ENCODE results near the gene DNM3.

The DNM3 gene

GRCh38 chr1:171931752-171932151, 90.5 kb downstream of the DNM3 start:
- in situ Hi-C loops (cut with MboI; ENCODE audit: low sequenced_read_pairs) = no loop called here
- no peaks in the 10 kb centered on the region for H3K27me3 ChIP-seq (ENCODE audit: low read depth)

GRCh38 chr1:171934664-171935063, 93.4 kb downstream of the DNM3 start:
- Histone ChIP-seq H3K4me3 (no peak overlapping the region), H3K36me3 (replicated peaks) (no peaks in the 10 kb centered on the region), H3K9me3 (no peaks in the 10 kb centered on the region), H3K4me1 (no peaks in the 10 kb centered on the region), H3K27me3 (ENCODE audit: low read depth) (no peaks in the 10 kb centered on the region)
- in situ Hi-C loops (cut with MboI; ENCODE audit: low sequenced_read_pairs) = no loop called here
- DNase-seq (ENCODE audit: low spot score in 2 of 2) = no peak

More at GRCh38 chr1:171931752-171932151, 90.5 kb downstream of the DNM3 start:
- H3K36me3 ChIP-seq (replicated peaks) = no peaks in the 10 kb centered on the region
- no peak overlapping the region for H3K4me3 ChIP-seq
- no peaks in the 10 kb centered on the region for H3K4me1 ChIP-seq
- no peak for DNase-seq (ENCODE audit: low spot score in 2 of 2)
- no peaks in the 10 kb centered on the region for H3K9me3 ChIP-seq

- Histone ChIP-seq H3K27me3 (ENCODE audit: low read depth) (no peaks in the 10 kb centered on the region), H3K9me3 (no peaks in the 10 kb centered on the region), H3K4me3 (no peak overlapping the region), H3K36me3 (replicated peaks) (no peaks in the 10 kb centered on the region), H3K4me1 (no peaks in the 10 kb centered on the region)
- in situ Hi-C loops (cut with MboI; ENCODE audit: low sequenced_read_pairs) = no loop called here
- DNase-seq (ENCODE audit: low spot score in 2 of 2) = no peak
Measured at GRCh38 chr1:171935086-171935485, 93.8 kb downstream of the DNM3 start.

- H3K27me3 ChIP-seq (ENCODE audit: low read depth) = peaks cover 3% of the 10 kb centered on the region; the same call in 1 of the 2 replicates
- H3K9me3 ChIP-seq = no peaks in the 10 kb centered on the region
- no peaks in the 10 kb centered on the region for H3K36me3 ChIP-seq (replicated peaks)
- no peak overlapping the region for H3K4me3 ChIP-seq
- in situ Hi-C loops (cut with MboI; ENCODE audit: low sequenced_read_pairs) = no loop called here
- H3K4me1 ChIP-seq = no peaks in the 10 kb centered on the region
- no peak for DNase-seq (ENCODE audit: low spot score in 2 of 2)
Measured at GRCh38 chr1:171935664-171936063, 94.4 kb downstream of the DNM3 start.

GRCh38 chr1:171937938-171938337, 96.6 kb downstream of the DNM3 start:
- H3K9me3 ChIP-seq = no peaks in the 10 kb centered on the region
- in situ Hi-C loops (cut with MboI; ENCODE audit: low sequenced_read_pairs) = no loop called here
- H3K36me3 ChIP-seq (replicated peaks) = no peaks in the 10 kb centered on the region; the same call in 1 of the 2 replicates
- H3K27me3 ChIP-seq (ENCODE audit: low read depth) = peaks cover 3% of the 10 kb centered on the region; the same call in 1 of the 2 replicates
- no peak overlapping the region for H3K4me3 ChIP-seq
- no peak for DNase-seq (ENCODE audit: low spot score in 2 of 2)
- H3K4me1 ChIP-seq = no peaks in the 10 kb centered on the region

- H3K4me1 ChIP-seq = no peaks in the 10 kb centered on the region
- H3K36me3 ChIP-seq (replicated peaks) = no peaks in the 10 kb centered on the region; the same call in 1 of the 2 replicates
- H3K9me3 ChIP-seq = no peaks in the 10 kb centered on the region
- no peak for DNase-seq (ENCODE audit: low spot score in 2 of 2)
- peaks cover 3% of the 10 kb centered on the region; the same call in 1 of the 2 replicates for H3K27me3 ChIP-seq (ENCODE audit: low read depth)
- in situ Hi-C loops (cut with MboI; ENCODE audit: low sequenced_read_pairs) = no loop called here
- H3K4me3 ChIP-seq = no peak overlapping the region
Measured at GRCh38 chr1:171939740-171940139, 98.4 kb downstream of the DNM3 start.

GRCh38 chr1:171940368-171940767, 99.1 kb downstream of the DNM3 start:
- in situ Hi-C loops (cut with MboI; ENCODE audit: low sequenced_read_pairs) = no loop called here
- Histone ChIP-seq H3K9me3 (no peaks in the 10 kb centered on the region), H3K4me1 (no peaks in the 10 kb centered on the region), H3K27me3 (ENCODE audit: low read depth) (peaks cover 3% of the 10 kb centered on the region; the same call in 1 of the 2 replicates), H3K36me3 (replicated peaks) (no peaks in the 10 kb centered on the region; the same call in 1 of the 2 replicates), H3K4me3 (no peak overlapping the region)
- no peak for DNase-seq (ENCODE audit: low spot score in 2 of 2)

GRCh38 chr1:171941920-171942319, 100.6 kb downstream of the DNM3 start:
- Histone ChIP-seq H3K4me3 (no peak overlapping the region), H3K9me3 (no peaks in the 10 kb centered on the region), H3K27me3 (ENCODE audit: low read depth) (peaks cover 3% of the 10 kb centered on the region; the same call in 1 of the 2 replicates), H3K36me3 (replicated peaks) (no peaks in the 10 kb centered on the region; the same call in 1 of the 2 replicates), H3K4me1 (no peaks in the 10 kb centered on the region)
- DNase-seq (ENCODE audit: low spot score in 2 of 2) = no peak
- in situ Hi-C loops (cut with MboI; ENCODE audit: low sequenced_read_pairs) = no loop called here

GRCh38 chr1:171943973-171944561, 102.8 kb downstream of the DNM3 start:
- in situ Hi-C loops (cut with MboI; ENCODE audit: low sequenced_read_pairs) = no loop called here
- Histone ChIP-seq H3K4me1 (no peaks in the 10 kb centered on the region), H3K27me3 (ENCODE audit: low read depth) (peaks cover 3% of the 10 kb centered on the region; the same call in 1 of the 2 replicates), H3K9me3 (no peaks in the 10 kb centered on the region), H3K4me3 (no peak overlapping the region), H3K36me3 (replicated peaks) (no peaks in the 10 kb centered on the region; the same call in 1 of the 2 replicates)
- no peak for DNase-seq (ENCODE audit: low spot score in 2 of 2)

GRCh38 chr1:171948511-171948910, 107.2 kb downstream of the DNM3 start:
- DNase-seq (ENCODE audit: low spot score in 2 of 2) = no peak
- no peaks in the 10 kb centered on the region for H3K9me3 ChIP-seq
- in situ Hi-C loops (cut with MboI; ENCODE audit: low sequenced_read_pairs) = no loop called here
- no peaks in the 10 kb centered on the region for H3K4me1 ChIP-seq
- no peak overlapping the region for H3K4me3 ChIP-seq
- no peaks in the 10 kb centered on the region for H3K36me3 ChIP-seq (replicated peaks)
- no peaks in the 10 kb centered on the region for H3K27me3 ChIP-seq (ENCODE audit: low read depth)

GRCh38 chr1:171949316-171949715, 108.0 kb downstream of the DNM3 start:
- DNase-seq (ENCODE audit: low spot score in 2 of 2) = no peak
- no peaks in the 10 kb centered on the region for H3K4me1 ChIP-seq
- H3K36me3 ChIP-seq (replicated peaks) = no peaks in the 10 kb centered on the region
- H3K4me3 ChIP-seq = no peak overlapping the region
- in situ Hi-C loops (cut with MboI; ENCODE audit: low sequenced_read_pairs) = no loop called here
- no peaks in the 10 kb centered on the region for H3K9me3 ChIP-seq
- no peaks in the 10 kb centered on the region for H3K27me3 ChIP-seq (ENCODE audit: low read depth)

GRCh38 chr1:171953835-171954234, 112.5 kb downstream of the DNM3 start:
- in situ Hi-C loops (cut with MboI; ENCODE audit: low sequenced_read_pairs) = no loop called here
- Histone ChIP-seq H3K4me1 (no peaks in the 10 kb centered on the region), H3K9me3 (no peaks in the 10 kb centered on the region), H3K4me3 (no peak overlapping the region), H3K36me3 (replicated peaks) (no peaks in the 10 kb centered on the region), H3K27me3 (ENCODE audit: low read depth) (no peaks in the 10 kb centered on the region)
- DNase-seq (ENCODE audit: low spot score in 2 of 2) = no peak

GRCh38 chr1:171954361-171954760, 113.1 kb downstream of the DNM3 start:
- in situ Hi-C loops (cut with MboI; ENCODE audit: low sequenced_read_pairs) = no loop called here
- Histone ChIP-seq H3K27me3 (ENCODE audit: low read depth) (no peaks in the 10 kb centered on the region), H3K9me3 (no peaks in the 10 kb centered on the region), H3K36me3 (replicated peaks) (no peaks in the 10 kb centered on the region), H3K4me1 (no peaks in the 10 kb centered on the region), H3K4me3 (no peak overlapping the region)
- DNase-seq (ENCODE audit: low spot score in 2 of 2) = no peak

GRCh38 chr1:171961861-171962260, 120.6 kb downstream of the DNM3 start:
- in situ Hi-C loops (cut with MboI; ENCODE audit: low sequenced_read_pairs) = no loop called here
- no peaks in the 10 kb centered on the region for H3K36me3 ChIP-seq (replicated peaks)
- no peak overlapping the region for H3K4me3 ChIP-seq
- peaks cover 8% of the 10 kb centered on the region for H3K4me1 ChIP-seq
- H3K27me3 ChIP-seq (ENCODE audit: low read depth) = peaks cover 2% of the 10 kb centered on the region; the same call in 1 of the 2 replicates
- no peak for DNase-seq (ENCODE audit: low spot score in 2 of 2)
- H3K9me3 ChIP-seq = no peaks in the 10 kb centered on the region

- Histone ChIP-seq H3K4me1 (peaks cover 27% of the 10 kb centered on the region), H3K4me3 (no peak overlapping the region), H3K9me3 (no peaks in the 10 kb centered on the region), H3K27me3 (ENCODE audit: low read depth) (peaks cover 2% of the 10 kb centered on the region; the same call in 1 of the 2 replicates), H3K36me3 (replicated peaks) (no peaks in the 10 kb centered on the region)
- no peak for DNase-seq (ENCODE audit: low spot score in 2 of 2)
- in situ Hi-C loops (cut with MboI; ENCODE audit: low sequenced_read_pairs) = no loop called here
Measured at GRCh38 chr1:171963762-171964161, 122.5 kb downstream of the DNM3 start.

Measured in HAP-1 (cell line).